Skeletal muscle cell (primary cell): ENCODE results near the gene SECTM1.
"Not testable (repeated sequence)": the region's sequence is repeated elsewhere in the genome, so short reads cannot be mapped to it uniquely, and the experiment has no call there.

Experiments
- DNase-seq: peaks from one replicate; pipeline ENCODE4 v3.0.0-alpha.2; 2010; ENCODE audit warnings: low read depth
- H3K4me3 ChIP-seq: 2 replicates; pipeline ENCODE4 v1.5.1; 2011; ENCODE audit warnings: low read depth, mild to moderate bottlenecking, control low read depth, low read length, moderate library complexity

Gene SECTM1

DNA sequence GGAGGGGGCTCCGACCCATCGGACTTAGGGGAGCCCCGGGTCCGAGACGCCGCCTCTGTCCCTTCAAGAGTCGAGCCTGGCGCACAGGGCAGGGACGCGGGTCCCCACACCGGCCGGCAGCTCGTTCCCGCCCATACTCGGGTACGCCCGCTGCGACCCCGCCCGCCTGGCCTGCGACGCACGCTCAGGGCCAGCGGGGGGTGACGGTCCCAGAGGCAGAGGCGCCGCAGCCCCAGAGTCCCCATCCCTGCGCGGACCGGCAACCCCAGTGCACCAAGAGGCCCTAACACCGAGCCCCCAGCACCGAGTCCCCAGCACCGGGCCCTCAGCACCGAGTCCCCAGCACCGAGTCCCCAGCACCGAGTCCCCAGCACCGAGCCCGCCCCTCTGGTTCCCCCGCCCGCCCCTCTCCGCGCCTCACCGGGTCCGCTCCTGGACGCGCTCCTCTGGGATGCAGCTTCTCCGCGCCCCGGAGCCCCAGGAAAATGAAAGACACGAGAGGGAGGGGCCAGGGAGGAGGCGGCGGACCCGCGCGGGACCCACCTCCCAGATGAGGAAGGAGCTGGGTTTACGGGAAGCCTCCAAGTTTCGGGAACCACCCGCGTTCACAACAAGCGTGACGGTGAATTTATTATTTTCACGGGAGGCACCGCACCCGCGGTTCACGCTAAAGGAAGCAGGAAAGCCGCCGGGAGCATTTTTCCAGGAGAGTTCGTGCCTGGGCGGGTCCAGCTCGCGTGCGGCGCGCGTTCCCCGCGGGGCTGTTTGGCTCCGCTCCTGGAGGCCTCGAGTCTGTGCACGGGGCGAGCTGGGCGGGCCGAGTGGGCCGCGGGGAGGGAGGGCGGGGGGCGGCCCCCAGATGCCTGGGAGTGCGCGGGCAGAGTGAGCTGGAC is at the start of gene SECTM1:
TSS of gene SECTM1 (minus strand) at position 488 of the 893 bp plus-strand sequence. CDS start 6,526 bp downstream, outside the sequence.
- DNase-seq = no peak

DNA sequence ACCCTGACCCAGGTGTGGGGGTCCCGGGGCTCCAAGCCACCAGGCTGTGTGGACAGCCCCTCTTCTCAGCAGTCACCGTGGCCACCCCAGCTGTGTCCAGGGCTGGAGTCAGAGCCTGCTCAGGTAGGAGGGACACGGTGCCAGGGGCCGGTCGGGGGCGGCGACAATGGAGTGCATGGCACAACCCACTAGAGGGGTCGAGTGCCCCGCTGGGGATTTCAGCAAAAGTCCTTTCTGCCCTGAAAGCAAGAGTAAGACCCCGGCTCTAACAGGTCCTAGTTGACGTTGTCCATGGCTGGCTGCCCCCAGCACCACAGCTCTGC is 49.3 kb upstream of the SECTM1 start:
- DNase-seq = no peak
- H3K4me3 ChIP-seq = no peak overlapping the region

More for the DNA sequence above, at the start of gene SECTM1:
- H3K4me3 ChIP-seq = peak within 1 kb of the TSS; percentile 55

DNA sequence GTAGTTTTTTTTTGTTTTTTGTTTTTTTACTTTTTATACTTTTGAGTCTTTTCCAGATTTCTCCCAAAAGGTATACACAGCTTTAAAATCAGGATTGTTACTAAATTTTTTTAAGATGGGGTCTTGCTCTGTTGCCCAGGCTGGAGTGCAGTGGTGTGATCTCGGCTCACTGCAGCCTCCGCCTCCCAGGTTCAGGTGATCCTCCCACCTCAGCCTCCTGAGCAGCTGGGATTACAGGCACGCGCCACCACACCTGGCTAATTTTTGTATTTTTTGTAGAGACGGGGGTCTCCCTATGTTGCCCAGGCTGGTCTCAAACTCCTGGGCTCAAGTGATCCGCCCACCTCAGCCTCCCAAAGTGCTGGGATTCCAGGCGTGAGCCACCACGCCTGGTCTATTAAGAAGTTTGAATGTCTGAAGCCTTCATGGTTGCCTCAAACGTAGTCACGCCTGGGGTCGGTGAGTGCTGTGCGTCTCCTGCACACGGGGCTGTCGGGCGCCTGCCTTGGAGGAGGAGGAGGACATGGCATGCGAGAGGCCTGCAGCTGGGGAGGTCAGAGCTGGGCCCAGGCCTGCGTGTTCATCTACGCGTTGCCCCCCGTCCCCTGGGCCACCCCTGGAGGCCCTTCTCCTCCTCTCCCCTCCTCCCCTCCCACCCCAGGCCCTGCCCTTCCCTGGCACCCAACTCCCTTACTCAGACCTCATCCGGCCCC is 48.8 kb upstream of the SECTM1 start:
- not testable (repeated sequence) for H3K4me3 ChIP-seq, DNase-seq

DNA sequence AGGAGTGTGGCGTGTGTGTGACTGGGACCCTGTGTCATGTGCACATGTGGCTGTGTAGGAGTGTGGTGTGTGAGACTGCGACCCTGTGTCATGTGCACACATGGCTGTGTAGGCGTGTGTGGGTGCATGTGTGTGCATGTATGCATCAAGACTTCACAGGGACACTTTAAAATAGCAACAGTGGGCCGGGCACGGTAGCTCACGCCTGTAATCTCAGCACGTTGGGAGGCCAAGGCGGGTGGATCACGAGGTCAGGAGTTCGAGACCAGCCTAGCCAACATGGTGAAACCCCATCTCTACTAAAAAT is 48.1 kb upstream of the SECTM1 start:
- DNase-seq, H3K4me3 ChIP-seq: not testable (repeated sequence)

DNA sequence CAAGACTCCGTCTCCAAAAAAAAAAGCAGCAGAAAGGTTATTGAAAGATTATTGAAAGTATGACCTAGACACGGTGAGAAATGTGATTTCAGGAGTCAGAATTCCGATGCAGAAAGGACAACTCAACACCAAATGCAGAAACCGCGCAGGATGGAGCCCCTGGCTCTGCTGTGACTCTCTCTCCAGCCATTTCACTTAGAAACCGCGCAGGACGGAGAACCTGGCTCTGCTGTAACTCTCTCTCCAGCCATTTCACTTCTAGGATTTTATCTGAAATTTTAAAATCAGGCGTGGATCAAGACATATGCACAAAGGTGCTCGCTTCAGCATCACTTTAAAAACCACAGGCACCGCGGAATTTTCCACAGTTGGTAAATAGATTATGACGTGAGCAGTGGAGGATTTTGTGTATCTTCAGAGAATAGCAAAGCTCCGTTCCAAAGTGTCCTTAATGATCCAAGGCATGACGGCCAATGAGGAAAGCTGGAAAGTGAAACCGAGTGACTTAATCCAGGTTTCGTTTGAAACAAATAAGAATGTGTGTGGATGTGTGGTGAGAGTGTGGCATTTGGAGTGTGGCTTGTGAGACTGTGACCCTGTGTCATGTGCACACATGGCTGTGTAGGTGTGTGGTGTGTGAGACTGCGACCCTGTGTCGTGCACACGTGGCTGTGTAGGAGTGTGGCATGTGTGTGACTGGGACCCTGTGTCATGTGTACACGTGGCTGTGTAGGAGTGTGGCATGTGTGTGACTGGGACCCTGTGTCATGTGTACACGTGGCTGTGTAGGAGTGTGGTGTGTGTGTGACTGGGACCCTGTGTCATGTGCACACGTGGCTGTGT is 47.5 kb upstream of the SECTM1 start:
- DNase-seq = no peak

DNA sequence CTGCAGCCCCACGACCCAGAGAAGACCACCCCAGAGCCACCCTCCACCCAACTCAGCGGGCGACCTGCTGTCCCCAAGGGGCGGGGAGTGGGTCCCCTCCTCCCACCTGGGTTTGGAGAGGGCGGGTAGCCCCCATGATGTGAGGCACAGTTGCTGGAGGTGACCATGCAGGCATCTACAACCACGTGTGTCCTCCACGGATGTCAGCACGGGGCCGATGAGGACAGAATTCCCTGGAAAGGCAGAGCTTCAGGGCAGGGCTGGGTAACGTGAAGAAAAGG is 45.1 kb upstream of the SECTM1 start:
- no peak overlapping the region for H3K4me3 ChIP-seq
- no peak for DNase-seq

More for the DNA sequence above, 47.5 kb upstream of the SECTM1 start:
- peak overlapping the region; percentile 23 for H3K4me3 ChIP-seq

DNA sequence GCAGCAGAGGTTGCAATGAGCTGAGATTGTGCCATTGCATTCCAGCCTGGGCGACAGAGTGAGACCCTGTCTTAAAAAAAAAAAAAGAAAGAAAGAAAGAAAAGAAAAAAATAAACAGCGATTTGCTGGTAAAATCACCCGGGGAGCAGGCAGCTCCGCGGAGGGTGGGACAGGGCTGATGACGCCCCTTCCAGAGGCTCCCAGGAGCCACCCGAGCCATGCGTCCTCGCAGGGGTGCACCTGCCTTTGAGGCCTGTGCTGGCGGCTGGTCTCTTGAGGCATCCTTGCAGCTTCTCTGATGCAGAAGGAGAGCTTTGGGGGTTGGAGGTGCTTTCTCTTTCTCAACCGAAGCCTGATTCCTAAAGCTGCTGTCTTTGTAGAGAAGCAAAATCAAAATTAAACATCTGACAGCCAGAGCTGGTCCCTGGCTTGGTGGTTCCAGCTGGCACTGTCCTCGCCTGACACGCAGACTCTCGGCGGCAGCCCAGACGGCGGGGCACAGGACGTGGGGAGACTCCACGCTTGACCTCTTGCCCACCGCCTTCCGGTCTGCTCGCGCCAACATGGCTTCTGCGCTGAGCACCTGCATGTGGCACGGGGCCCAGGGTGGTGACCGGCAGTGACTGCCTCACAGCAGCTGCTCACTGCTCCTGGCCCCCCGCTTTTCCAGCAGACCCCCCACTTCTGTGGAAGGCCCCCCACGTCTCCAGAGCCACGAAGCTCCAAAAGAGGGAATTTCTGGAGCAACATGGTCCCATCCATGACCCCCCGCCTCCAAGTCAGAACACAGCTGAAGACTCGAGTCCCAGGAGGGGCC is 44.6 kb upstream of the SECTM1 start:
- H3K4me3 ChIP-seq = no peak overlapping the region
- DNase-seq = no peak

DNA sequence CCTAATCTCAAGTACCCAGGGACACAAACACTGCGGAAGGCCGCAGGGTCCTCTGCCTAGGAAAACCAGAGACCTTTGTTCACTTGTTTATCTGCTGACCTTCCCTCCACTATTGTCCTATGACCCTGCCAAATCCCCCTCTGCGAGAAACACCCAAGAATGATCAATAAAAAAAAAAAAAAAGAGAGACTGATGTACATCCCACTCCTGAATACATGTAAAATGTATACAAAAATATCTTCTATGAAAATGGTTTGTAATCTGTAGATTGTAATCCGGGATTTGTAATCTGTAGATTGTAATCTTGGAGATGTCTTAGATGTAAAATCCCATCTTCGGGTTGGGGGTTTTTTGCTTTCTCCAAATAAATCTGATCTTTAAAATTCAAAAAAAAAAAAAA is 43.7 kb upstream of the SECTM1 start:
- DNase-seq, H3K4me3 ChIP-seq: not testable (repeated sequence)

DNA sequence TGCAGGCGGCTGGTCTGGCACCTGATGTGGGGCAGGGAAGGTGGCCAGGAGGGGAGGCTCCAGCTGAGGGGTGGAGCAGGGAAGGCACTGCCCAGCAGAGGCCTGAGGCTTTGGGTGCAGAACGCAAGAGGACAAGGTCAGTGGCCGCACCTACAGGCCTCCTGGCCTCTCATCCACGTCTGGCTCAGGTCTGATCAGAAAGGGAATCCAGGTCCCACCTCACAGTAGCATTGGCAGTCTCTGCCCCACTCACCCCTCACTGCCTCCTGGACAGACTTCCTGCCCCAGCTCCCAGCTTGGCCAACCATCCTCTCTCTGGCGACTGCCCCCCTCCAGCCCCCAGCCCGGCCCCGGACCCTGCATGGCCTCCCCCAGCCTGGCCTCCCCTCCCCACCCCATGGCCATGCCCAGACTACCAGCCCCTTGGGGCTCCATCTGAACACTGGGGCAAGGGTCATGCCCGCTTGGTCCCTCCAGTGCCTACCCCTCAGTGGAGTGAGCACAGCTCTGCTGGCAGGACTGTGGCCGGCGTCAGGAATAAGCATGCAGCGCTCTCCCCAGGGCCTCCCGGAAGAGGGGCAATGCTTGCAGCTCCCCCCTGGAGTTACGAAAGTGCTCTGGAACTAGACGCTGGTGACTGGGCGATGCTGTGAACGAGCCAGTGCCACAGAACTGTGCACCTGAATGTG is 42.6 kb upstream of the SECTM1 start:
- no peak overlapping the region for H3K4me3 ChIP-seq
- DNase-seq = no peak

DNA sequence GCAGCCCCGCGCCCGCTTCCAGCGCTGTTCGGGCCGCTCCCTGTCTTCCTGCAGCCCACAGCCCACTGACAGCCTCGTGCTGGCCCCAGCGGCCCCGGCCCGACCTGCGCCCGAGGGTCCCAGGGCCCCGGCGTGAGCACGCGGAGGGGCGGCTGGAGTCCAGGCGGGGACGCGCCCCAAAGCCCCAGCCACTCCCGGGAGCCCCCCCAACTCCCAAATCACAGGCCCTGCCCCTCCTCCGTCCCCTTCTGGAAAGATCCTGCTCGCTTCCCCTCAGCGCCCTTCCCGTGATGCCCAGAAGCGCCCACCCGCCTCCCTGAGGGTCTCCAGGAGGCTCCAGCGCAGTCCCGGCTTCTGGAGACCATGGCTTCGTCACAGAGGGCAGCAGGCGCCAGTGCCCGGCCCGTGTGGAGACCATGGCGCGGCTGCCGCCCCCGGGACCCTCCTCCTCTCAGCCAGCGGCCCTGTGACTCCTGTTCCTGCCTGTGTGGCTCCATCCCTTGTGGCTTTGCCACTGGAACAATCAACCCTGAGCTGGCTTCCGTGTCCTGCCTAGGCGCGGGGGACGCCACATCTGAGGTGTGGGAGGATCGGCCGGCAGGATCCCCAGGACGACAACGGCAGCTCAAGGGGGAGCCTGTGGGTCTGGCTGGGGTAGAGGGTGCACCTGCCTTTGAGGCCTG is 41.9 kb upstream of the SECTM1 start:
- no peak for DNase-seq
- no peak overlapping the region for H3K4me3 ChIP-seq

DNA sequence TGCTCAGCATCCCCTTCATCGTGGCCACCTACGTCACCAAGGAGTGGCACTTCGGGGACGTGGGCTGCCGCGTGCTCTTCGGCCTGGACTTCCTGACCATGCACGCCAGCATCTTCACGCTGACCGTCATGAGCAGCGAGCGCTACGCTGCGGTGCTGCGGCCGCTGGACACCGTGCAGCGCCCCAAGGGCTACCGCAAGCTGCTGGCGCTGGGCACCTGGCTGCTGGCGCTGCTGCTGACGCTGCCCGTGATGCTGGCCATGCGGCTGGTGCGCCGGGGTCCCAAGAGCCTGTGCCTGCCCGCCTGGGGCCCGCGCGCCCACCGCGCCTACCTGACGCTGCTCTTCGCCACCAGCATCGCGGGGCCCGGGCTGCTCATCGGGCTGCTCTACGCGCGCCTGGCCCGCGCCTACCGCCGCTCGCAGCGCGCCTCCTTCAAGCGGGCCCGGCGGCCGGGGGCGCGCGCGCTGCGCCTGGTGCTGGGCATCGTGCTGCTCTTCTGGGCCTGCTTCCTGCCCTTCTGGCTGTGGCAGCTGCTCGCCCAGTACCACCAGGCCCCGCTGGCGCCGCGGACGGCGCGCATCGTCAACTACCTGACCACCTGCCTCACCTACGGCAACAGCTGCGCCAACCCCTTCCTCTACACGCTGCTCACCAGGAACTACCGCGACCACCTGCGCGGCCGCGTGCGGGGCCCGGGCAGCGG is 41.2 kb upstream of the SECTM1 start:
- H3K4me3 ChIP-seq = no peak overlapping the region
- no peak for DNase-seq

DNA sequence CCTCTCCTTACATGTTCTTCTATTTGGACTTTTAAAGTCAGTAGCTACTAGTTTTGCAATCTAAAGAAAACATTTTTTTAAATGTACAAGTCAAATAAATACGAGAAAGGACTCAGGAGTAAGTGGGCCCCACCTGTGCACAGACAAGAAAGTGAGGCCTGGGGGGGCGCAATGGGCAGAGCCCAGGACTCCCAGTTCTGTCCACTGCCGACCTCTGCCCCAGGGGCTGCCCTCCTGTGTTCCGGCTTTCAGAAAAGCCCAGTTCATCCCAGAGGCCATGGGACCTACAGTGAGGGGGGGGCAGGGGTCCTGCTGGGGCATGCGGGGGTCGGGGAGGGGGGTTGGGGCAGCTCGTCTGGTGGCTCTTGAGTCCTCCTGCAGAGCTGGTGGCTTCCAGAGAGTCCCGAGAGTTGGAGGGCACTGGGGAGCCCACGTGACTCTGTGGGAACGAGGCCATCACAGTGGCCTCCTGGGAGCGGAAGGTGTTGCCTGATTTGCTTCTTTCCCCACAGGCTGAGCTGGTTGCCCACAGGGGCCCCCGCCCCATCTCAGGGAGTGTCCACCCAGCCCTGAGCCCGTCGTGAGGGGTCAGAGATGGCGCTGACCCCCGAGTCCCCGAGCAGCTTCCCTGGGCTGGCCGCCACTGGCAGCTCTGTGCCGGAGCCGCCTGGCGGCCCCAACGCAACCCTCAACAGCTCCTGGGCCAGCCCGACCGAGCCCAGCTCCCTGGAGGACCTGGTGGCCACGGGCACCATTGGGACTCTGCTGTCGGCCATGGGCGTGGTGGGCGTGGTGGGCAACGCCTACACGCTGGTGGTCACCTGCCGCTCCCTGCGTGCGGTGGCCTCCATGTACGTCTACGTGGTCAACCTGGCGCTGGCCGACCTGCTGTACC is 40.4 kb upstream of the SECTM1 start:
- no peak for DNase-seq

DNA sequence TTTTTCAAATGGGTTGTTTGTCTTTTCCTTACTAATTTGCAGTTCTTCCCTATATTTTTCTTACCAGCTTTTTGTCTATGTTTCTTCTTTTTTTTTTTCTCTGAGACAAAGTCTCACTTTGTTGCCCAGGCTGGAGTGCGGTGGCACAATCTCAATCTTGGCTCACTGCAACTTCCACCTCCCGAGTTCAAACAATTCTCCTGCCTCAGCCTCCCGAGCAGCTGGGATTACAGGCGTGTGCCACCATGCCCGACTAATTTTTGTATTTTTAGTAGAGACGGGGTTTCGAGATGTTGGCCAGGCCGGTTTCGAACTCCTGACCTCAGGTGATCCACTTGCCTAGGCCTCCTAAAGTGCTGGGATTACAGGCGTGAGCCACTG is 39.5 kb upstream of the SECTM1 start:
- not testable (repeated sequence) for H3K4me3 ChIP-seq, DNase-seq

More for the DNA sequence above, 40.4 kb upstream of the SECTM1 start:
- H3K4me3 ChIP-seq = no peak overlapping the region

DNA sequence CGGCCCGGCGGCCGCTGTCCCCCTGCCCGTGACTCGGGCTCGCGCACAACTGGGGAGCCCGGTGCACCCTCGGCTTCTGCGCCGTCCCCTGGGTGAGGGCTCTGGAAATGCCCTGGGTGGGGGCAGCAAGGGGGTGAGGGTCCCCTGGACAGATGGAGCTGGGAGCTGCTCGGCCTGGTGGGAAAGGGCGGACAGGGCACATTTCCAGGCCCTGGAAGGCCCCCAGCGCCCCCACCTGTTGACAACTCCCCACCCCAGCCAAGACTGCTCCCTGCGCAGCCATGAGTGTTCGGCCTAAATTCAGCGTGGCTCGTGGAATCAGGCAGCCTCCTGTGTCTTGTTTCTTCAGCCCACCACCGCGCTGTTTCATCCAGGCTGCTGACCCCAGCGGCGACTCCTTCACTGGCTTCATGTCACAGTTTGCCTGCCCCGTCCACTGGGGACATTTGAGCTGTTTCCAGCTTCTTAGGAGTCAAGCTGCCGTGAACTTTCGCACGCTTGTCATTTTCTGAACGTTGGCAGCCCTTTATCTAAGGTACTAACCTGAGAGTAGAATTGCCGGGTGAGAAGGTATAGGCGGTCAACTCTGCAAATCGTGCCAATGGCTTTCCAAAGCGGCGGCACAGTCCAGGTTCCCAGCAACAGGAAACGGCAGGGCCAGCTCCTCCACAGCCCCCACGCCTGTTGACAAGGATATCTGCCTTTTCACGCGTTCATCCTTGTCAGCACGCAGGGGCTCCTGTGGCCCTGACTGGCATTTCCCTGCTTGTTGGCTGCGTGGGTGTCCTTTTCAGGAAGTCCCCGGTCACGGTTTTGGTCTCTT is 38.9 kb upstream of the SECTM1 start:
- DNase-seq = no peak
- H3K4me3 ChIP-seq = peak overlapping the region; percentile 18

DNA sequence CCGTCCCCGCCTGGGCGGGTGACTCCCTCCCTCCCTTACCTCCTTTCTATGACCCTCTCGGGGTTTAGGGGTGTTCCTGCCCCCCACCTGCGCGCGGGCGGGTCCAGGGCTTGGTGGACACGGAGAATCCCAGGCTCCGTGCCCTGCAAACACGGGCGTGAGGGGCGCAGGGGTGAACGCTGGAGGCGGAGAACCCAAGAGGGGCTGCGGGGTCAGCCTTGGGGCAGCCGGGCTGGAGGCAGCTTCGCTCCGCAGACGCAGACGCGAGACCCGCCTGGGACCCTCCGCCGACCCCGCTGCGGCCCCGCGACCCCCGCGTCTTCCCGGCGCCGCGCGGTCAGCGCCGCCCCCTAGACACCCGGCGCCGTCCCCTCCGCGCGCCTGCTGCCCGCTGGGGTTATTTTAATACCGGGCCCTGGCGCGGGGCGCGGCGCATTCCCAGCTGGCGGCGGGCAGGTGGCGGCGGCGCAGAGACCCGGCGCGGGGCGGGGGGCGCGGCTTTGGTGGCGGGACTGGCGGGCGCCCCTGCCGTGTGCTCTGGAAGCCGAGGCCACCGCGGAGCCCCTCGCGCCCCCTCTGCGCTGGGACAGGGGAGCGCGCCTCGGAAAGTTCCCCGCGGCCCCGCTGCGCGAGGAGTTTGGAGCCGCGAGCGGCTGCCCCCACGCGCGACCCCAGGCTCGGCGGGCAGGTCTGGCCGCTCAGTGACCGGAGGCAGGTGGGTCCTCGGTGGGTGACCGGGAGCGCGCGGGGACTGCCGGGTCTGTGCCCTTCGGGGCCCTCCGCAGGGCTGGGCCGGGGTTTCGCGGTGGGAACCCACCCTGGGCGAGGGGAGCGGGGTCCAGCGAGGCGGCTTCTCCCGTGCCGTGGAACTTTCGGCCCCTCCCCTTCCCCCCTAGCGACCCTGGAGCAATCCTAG is 38.0 kb upstream of the SECTM1 start, which contains the start of gene UTS2R:
TSS of gene UTS2R (plus strand) at position 433 of the 916 bp plus-strand sequence. CDS start 2,560 bp downstream, outside the sequence.
- peak within 1 kb of the TSS; percentile 24 for H3K4me3 ChIP-seq
- no peak for DNase-seq
